ENCODE measurements around the gene SCGB1C2.
"Not testable (repeated sequence)": the region's sequence is repeated elsewhere in the genome, so short reads cannot be mapped to it uniquely, and the experiment has no call there.

The SCGB1C2 gene

GRCh38 chr17:137166-137807 is at the start of gene SCGB1C2:
SCGB1C2 (plus strand) TSS chr17:137569; CDS start chr17:137591, 22 bp downstream.
- not testable (repeated sequence) for DNase-seq

- DNase-seq: not testable (repeated sequence)
Observed at GRCh38 chr17:113111-113510, 24.3 kb upstream of the SCGB1C2 start.

- not testable (repeated sequence) for DNase-seq
Observed at GRCh38 chr17:118339-118917, 18.9 kb upstream of the SCGB1C2 start.

GRCh38 chr17:133932-134331 is 3.4 kb upstream of the SCGB1C2 start:
- DNase-seq: not testable (repeated sequence)

- DNase-seq: not testable (repeated sequence)
Observed at GRCh38 chr17:134332-134785, 3.0 kb upstream of the SCGB1C2 start.

GRCh38 chr17:135022-135421 is 2.3 kb upstream of the SCGB1C2 start:
- not testable (repeated sequence) for DNase-seq

GRCh38 chr17:135895-136294 is 1.5 kb upstream of the SCGB1C2 start:
- DNase-seq: not testable (repeated sequence)

GRCh38 chr17:136531-136930 is 838 bp upstream of the SCGB1C2 start:
- not testable (repeated sequence) for DNase-seq

- DNase-seq: not testable (repeated sequence)
Observed at GRCh38 chr17:139401-140205, 2.2 kb downstream of the SCGB1C2 start.

GRCh38 chr17:142102-142661 is 4.8 kb downstream of the SCGB1C2 start:
- DNase-seq: no peak

- DNase-seq: no peak
Observed at GRCh38 chr17:142876-143784, 5.8 kb downstream of the SCGB1C2 start.

- DNase-seq: no peak
Observed at GRCh38 chr17:143785-144281, 6.5 kb downstream of the SCGB1C2 start.

- DNase-seq: no peak
Observed at GRCh38 chr17:144936-145670, 7.7 kb downstream of the SCGB1C2 start.

GRCh38 chr17:145671-146541 is 8.5 kb downstream of the SCGB1C2 start:
- DNase-seq: no peak

- DNase-seq: no peak
Observed at GRCh38 chr17:146546-146945, 9.2 kb downstream of the SCGB1C2 start.

GRCh38 chr17:146983-147761 is 9.8 kb downstream of the SCGB1C2 start:
- no peak for DNase-seq

- DNase-seq: no peak
Observed at GRCh38 chr17:147796-148740, 10.7 kb downstream of the SCGB1C2 start.

GRCh38 chr17:148757-149156 is 11.4 kb downstream of the SCGB1C2 start:
- no peak for DNase-seq

Measured in NCI-H1436 treated with DMSO at 0.1 percent for 48 hours (cell line).